Aorta (tissue), 5 donors: ENCODE results near the gene NKRF. TPM values are rescaled to one million over a fixed set of nuclear protein-coding genes. Genes with fewer than 3 reads are reported as not detected.

Source experiments
- ATAC-seq: fragments of 200-7000 bp; cut with Tn5 transposase; one replicate; pipeline ENCODE4 v1.9.1; 2022; ENCODE audit warnings: moderate library complexity; ENCODE audit not compliant: low FRiP score
- DNase-seq, 2 donors: peaks; one replicate each; pipeline ENCODE4 v3.0.0-alpha.2; 2020
- H3K27ac ChIP-seq, 2 donors: one replicate each; pipeline ENCODE4 v1.5.1; 2013; ENCODE audit warnings: low read length in 2 of 2, mild to moderate bottlenecking in 2 of 2, moderate library complexity in 2 of 2, control low read depth in 1 of 2, inconsistent platforms in 1 of 2, low read depth in 1 of 2
- H3K27me3 ChIP-seq, 2 donors: one replicate each; pipeline ENCODE4 v1.6.1; 2013; ENCODE audit warnings: control low read depth in 1 of 2, low read length in 1 of 2, mild to moderate bottlenecking in 1 of 2, moderate library complexity in 1 of 2; ENCODE audit not compliant: insufficient read depth in 2 of 2, control insufficient read depth in 1 of 2
- H3K36me3 ChIP-seq, 2 donors: one replicate each; pipeline ENCODE4 v1.6.1; 2013; ENCODE audit warnings: control low read depth in 1 of 2, low read length in 1 of 2, mild to moderate bottlenecking in 1 of 2; ENCODE audit not compliant: insufficient read depth in 2 of 2, control insufficient read depth in 1 of 2
- H3K4me1 ChIP-seq, 2 donors: one replicate each; pipeline ENCODE4 v1.6.1; 2013; ENCODE audit warnings: low read length in 2 of 2, control low read depth in 1 of 2, mild to moderate bottlenecking in 1 of 2, moderate library complexity in 1 of 2; ENCODE audit not compliant: insufficient read depth in 2 of 2, control insufficient read depth in 1 of 2
- H3K4me3 ChIP-seq, 2 donors: one replicate each; pipeline ENCODE4 v1.5.1; 2013; ENCODE audit warnings: low read length in 2 of 2, control low read depth in 1 of 2, mild to moderate bottlenecking in 1 of 2
- H3K9me3 ChIP-seq: one replicate; pipeline ENCODE4 v1.6.1; 2013; ENCODE audit warnings: mild to moderate bottlenecking, low read length; ENCODE audit not compliant: control insufficient read depth
- WGBS, 2 donors: extraction: QIAGEN DNeasy Blood & Tissue Kit; methylation state at CpG; one replicate each; pipeline ENCODE4 v1.1.7; 2013; 5-methylcytosine and 5-hydroxymethylcytosine counted together
- intact Hi-C, 2 donors: fragments of 100-400 bp; cut with DNase I; formaldehyde crosslinking; loops; one replicate each; pipeline versions ENCODE4 v1.14.2 to v1.15.0; 2022
- polyA plus RNA-seq, 2 donors: library from polyadenylated mRNA; stranded (reverse); fragments of 200-250 nt; gene quantifications; one replicate each; pipeline ENCODE4 v1.2.3, GENCODE V29; 2013
- total RNA-seq, 2 donors: library from RNA; stranded (reverse); fragmentation: NEBNext Ultra II Directional; extraction: Animal tissue kit (Norgen Biotek cat#: 25700); gene quantifications; one replicate each; pipeline ENCODE4 v1.2.1, GENCODE V29; 2021
- donor health status: healthy with polysubstance abuse.
- donor health status: Bipolar disorder and iron deficiency.
- donor health status: DM: no; HTN: no; CAD: no.
- donor health status: DM: no; HTN: no; CAD: no.
- donor health status: DM: yes; HTN: yes; CAD: no.

NKRF gene
- total and polyA plus RNA-seq, 4 donors = 1.5 to 8.9 (median 6.8) TPM

DNA sequence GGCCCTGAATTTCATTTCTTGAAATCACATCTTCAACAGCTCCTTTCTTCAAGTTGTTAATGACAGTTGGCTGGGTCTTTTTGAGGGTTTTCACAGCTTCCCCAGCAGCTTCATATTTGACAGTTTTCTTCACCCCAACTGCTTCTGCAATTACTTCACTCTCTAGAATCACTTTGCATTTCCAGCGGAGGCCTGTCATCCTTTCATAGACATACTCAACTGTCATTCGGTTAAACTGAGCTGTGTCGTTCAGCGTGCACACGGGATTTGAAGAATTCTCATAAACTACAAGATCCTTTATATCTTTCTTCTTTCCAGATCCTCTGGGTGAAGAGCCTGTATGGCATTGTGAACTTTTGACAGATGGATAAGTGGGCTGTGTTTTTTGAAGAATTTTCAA lies 16.4 kb downstream of the NKRF start:
- no peak for DNase-seq
- ATAC-seq = no peak
- Histone ChIP-seq H3K36me3 (no peaks in the 10 kb centered on the region), H3K9me3 (no peaks in the 10 kb centered on the region), H3K4me1 (no peaks in the 10 kb centered on the region), H3K4me3 (no peak overlapping the region), H3K27ac (no peak overlapping the region), H3K27me3 (no peaks in the 10 kb centered on the region)
- 90 to 94% methylated on average over 5 of the region's 5 CpGs for WGBS, 2 donors
- intact Hi-C loops = no loop called here

DNA sequence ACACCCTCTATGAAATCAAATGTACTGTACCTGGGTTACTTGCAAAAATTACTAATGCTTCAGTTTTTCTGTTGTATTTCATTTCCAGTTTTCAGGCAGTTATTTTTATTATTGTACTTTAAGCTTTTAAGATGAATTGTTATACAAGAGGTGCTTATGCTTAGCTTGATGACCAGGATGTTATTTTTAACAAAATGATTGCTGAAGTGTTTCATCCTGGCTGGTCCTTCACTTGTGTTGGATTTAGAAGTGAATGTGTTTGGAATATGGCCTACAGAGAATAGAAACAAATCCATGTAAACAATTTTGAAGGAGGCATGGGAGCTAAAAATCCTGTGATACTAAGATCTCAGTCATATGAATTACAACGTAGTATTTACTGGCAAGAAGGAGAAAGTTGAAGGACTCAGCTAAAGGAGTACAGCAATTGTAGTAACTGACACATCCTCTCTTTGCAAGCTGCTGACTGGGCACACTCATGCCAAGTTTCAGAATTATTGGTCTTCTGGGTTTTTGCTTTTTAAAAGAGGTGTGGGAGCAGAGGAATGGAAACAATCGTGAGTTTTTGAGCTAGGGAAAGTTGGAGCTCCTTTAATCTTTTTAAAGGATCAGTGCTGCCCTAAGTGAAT lies 22.7 kb downstream of the NKRF start:
- H3K9me3 ChIP-seq = no peaks in the 10 kb centered on the region
- no peak overlapping the region for H3K27ac ChIP-seq
- no peaks in the 10 kb centered on the region for H3K36me3 ChIP-seq
- intact Hi-C loops = no loop called here
- ATAC-seq (no peak), DNase-seq (no peak)
- no peaks in the 10 kb centered on the region for H3K4me1 ChIP-seq
- H3K27me3 ChIP-seq = no peaks in the 10 kb centered on the region
- WGBS, 2 donors = 40 to 45% methylated on average over 2 of the region's 2 CpGs
- H3K4me3 ChIP-seq = no peak overlapping the region

DNA sequence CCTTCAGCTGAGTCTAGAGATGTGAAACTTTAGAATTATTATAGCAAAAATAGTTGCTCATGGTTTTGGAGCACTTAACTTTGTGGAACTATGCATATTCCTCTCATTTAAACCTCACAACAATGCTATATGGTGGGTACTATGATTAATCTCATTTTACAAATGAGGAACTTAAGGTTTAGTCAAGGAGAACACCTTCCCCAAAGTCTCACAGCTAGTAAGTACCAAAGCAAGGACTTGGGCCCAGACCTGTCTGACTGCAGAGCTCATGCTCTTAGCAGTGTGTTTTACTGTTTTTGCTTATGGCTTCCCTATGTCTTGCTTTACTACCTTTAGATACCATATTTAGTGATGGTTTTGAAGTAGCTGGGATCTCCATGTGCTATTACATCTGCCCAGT lies 26.8 kb downstream of the NKRF start:
- no peaks in the 10 kb centered on the region for H3K27me3 ChIP-seq
- H3K4me3 ChIP-seq = no peak overlapping the region
- no peaks in the 10 kb centered on the region for H3K9me3 ChIP-seq
- H3K4me1 ChIP-seq = no peaks in the 10 kb centered on the region
- H3K27ac ChIP-seq = no peak overlapping the region
- H3K36me3 ChIP-seq = no peaks in the 10 kb centered on the region
- no peak for DNase-seq
- no peak for ATAC-seq
- intact Hi-C loops = no loop called here

DNA sequence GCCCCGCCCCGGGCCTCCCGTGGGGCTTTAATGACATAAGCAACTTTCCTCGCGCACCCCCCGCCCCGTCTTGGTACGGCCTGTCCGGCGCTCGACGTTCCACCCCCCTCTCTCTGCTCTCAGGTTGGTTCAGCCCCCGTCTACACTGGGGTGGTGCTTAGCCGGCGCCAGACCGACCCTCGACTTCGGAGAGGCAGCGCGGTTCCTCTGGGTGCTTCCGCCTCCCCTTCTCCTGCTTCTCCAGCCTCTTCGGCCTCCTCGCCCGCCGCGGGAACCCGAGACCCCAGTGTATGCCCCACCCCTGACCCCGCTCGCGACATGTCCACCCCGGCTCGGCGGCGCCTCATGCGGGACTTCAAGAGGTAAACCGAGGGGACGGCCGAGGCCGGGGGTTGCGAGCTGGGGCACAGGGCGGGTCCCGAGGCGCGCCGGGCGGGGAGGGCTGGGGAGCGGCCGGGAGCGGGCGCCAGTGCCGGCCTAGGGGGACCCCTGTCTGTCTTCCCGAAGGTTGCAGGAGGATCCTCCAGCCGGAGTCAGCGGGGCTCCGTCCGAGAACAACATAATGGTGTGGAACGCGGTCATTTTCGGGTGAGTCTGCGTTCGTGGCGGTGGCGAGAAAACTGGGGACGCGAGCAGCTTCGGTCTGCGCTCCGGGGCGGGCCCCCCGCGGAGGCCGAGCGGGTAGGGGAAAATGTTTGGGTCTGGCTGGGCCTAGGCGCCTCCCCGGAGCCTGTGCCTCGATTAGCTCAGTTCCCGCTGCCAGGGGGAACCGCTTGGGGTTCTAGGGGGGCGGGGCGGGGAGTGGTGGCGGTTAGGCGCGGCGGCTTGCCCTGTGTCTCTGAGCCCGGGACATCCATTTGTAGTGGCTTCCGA lies 31.6 kb downstream of the NKRF start, which contains the start of gene UBE2A:
Gene UBE2A, plus strand, starts transcription at position 170 of the 873 bp plus-strand sequence. Its CDS starts 149 bp downstream, at position 319.
- WGBS, 2 donors = 1 to 24% methylated on average over 75 to 86 of the region's 86 CpGs
- no peaks in the 10 kb centered on the region for H3K27me3 ChIP-seq
- peak within 1 kb of the TSS; percentile 49 to 75 for H3K4me3 ChIP-seq
- peak; percentile 94 to 95 for DNase-seq
- H3K4me1 ChIP-seq = no peaks in the 10 kb centered on the region
- ATAC-seq = peak; percentile 96
- no peaks in the 10 kb centered on the region for H3K9me3 ChIP-seq
- H3K27ac ChIP-seq = peak within 1 kb of the TSS; percentile 16 to 68
- no peaks in the 10 kb centered on the region for H3K36me3 ChIP-seq
- intact Hi-C loops = loop anchor here in 1 of 2 donors (2.0 kb wide), 1 partner anchor 30 kb away; no protein-coding TSS in a partner anchor

DNA sequence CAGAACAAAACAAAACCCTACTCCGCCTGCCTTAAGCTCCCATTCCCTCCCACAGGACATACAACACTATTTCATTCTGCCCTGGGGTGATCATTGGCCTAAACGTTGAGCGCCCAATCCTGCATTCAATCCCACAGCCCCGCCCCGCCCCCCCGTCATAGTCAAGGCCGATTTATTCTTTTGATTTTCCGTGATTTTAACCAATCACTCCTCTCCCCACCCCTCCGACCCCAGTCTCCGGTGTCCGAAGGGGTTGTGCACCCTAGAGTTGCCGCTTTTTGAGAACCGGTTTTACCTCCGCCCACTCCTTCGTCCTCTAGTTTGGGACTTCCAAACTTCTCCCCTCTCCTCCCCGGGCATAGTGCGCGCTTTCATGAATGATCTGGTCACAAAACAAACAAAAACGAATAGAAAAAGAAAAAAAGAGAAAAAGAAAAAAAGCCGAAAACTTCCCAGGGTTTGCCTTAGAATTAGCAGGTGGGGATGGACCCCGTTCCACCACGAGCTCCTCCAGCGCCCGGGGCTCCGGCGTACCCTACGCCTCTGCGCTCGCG lies 32.3 kb downstream of the NKRF start:
- H3K27me3 ChIP-seq = no peaks in the 10 kb centered on the region
- ATAC-seq (peak; percentile 23), DNase-seq (peak in 1 of 2 donors; percentile 65)
- peak overlapping the region in 1 of 2 donors; percentile 66 for H3K27ac ChIP-seq
- H3K9me3 ChIP-seq = no peaks in the 10 kb centered on the region
- peak overlapping the region; percentile 21 to 49 for H3K4me3 ChIP-seq
- WGBS, 2 donors = 0 to 27% methylated on average over 30 of the region's 30 CpGs
- H3K36me3 ChIP-seq = no peaks in the 10 kb centered on the region
- no peaks in the 10 kb centered on the region for H3K4me1 ChIP-seq
- intact Hi-C loops = loop anchor here in 1 of 2 donors (2.0 kb wide), 1 partner anchor 31 kb away; no protein-coding TSS in a partner anchor

DNA sequence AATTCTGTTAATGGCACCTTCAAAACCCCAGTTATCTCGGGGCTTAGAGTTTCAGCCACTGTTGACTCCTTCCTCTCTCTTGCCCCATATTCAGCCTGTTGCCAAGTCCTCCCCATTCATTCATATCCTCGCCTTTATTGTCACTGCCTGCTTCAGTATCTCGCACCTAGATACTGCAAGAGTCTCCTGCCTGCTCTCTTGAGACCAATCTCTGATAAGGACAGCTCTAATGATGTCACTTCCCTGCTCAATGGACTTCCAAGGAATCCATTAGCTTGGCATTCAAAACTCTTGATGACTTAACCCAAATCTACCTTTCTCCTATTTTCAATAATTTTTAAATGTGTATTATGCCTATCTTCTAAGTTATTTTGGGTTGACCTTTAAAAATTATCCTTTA lies 33.0 kb downstream of the NKRF start:
- intact Hi-C loops = no loop called here
- Histone ChIP-seq H3K4me3 (peak overlapping the region in 1 of 2 donors; percentile 49), H3K27ac (no peak overlapping the region), H3K9me3 (no peaks in the 10 kb centered on the region), H3K4me1 (no peaks in the 10 kb centered on the region), H3K36me3 (no peaks in the 10 kb centered on the region), H3K27me3 (no peaks in the 10 kb centered on the region)
- DNase-seq = no peak
- no peak for ATAC-seq
- 21 to 30% methylated on average over 3 of the region's 3 CpGs for WGBS, 2 donors

DNA sequence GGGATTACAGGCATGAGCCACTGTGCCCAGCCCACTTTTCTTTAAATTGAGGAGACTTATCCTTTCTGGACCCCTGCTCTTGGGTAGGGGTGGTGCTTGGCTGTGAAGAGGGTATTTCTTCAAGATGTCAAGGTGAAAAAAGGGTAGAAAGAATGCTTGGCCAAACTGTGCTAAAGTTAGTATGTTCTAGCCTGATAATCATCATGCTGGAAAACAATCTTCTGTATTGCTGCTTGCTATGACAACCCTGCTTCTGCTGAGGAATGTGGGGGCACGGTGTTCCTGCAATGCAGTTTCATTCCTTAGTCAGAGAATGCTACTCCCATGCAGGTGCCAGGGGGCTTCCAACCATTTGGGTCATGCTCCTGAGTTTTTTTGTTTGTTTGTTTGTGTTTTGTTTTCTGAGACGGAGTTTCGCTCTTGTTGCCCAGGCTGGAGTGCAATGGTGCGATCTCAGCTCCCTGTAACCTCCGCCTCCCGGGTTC lies 35.8 kb downstream of the NKRF start:
- Histone ChIP-seq H3K4me3 (no peak overlapping the region), H3K4me1 (no peaks in the 10 kb centered on the region), H3K9me3 (no peaks in the 10 kb centered on the region), H3K36me3 (no peaks in the 10 kb centered on the region), H3K27me3 (no peaks in the 10 kb centered on the region), H3K27ac (no peak overlapping the region)
- no peak for DNase-seq
- intact Hi-C loops = no loop called here
- 83 to 87% methylated on average over 6 of the region's 6 CpGs for WGBS, 2 donors
- ATAC-seq = no peak

GRCh38 chrX:119565107-119565663 lies 41.0 kb downstream of the NKRF start, which contains the start of gene STEEP1:
Gene STEEP1, minus strand, starts transcription at chrX:119565409. Its CDS starts 54 bp downstream, at chrX:119565355.
- intact Hi-C loops = no loop called here
- DNase-seq = peak; percentile 93 to 95
- Histone ChIP-seq H3K4me3 (peak within 1 kb of the TSS; percentile 57 to 92), H3K9me3 (no peaks in the 10 kb centered on the region), H3K36me3 (no peaks in the 10 kb centered on the region), H3K4me1 (no peaks in the 10 kb centered on the region), H3K27me3 (no peaks in the 10 kb centered on the region), H3K27ac (peak within 1 kb of the TSS in 1 of 2 donors; percentile 33)
- 1 to 29% methylated on average over 27 of the region's 27 CpGs for WGBS, 2 donors
- ATAC-seq = peak; percentile 92
